ENCODE measurements around the gene KLF15. TPM values are rescaled to one million over a fixed set of nuclear protein-coding genes. Genes with fewer than 3 reads are reported as not detected.

KLF15 gene
- total and polyA plus RNA-seq, 2 of the 4 experiments (the other 2 are of a cell fraction), result 0.18 to 0.24 TPM

DNA sequence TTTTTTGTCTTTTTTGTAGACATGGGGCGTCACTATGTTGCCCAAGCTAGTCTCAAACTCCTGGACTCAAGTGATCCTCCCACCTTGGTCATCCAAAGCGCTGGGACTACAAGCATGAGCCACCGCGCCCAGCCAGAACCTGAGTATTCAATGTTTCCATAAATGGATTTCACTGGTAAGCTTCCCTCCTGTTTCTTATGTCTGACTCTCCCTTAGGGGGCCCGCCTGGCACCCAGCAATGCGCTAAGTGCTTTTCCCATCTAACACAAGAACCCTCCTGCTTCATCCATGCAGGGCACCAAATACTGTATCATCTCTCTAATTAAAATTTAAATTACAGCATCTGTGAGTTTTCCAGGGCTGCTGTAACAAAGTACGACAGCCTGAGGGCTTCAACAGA is 44.9 kb downstream of the KLF15 start:
- no peak overlapping the region for H2BK5ac ChIP-seq (ENCODE audit: low read depth, low read length, poor library complexity, severe bottlenecking)
- no peaks in the 10 kb centered on the region for H3K79me1 ChIP-seq (ENCODE audit: low read depth in 1 of 2, low read length in 2 of 2)
- no peak overlapping the region for H3K56ac ChIP-seq (ENCODE audit: extremely low read depth, insufficient read depth, low read length)
- CTCF ChIA-PET, result no interaction called here
- H2BK120ac ChIP-seq (ENCODE audit: low read depth, low read length), result no peak overlapping the region
- H3K23ac ChIP-seq (ENCODE audit: low read depth, low read length), result no peak overlapping the region
- DNase-seq (no peak), ATAC-seq (ENCODE audit: low read depth) (no peak)
- no peak overlapping the region for H2BK15ac ChIP-seq (ENCODE audit: low read depth, low read length)
- H3K4ac ChIP-seq (ENCODE audit: low read depth, low read length), result no peak overlapping the region
- intact Hi-C loops (cut with micrococcal nuclease) (no loop called here), dilution Hi-C loops (cut with HindIII; ENCODE audit: low sequenced_read_pairs, unreplicated experiment) (no loop called here), in situ Hi-C loops (cut with MboI; ENCODE audit: low sequenced_read_pairs) (no loop called here)
- no peak overlapping the region for H3K4me2 ChIP-seq (ENCODE audit: low read depth, low read length)
- POLR2A ChIA-PET (ENCODE audit: unreplicated experiment), result no interaction called here
- no peak overlapping the region for H3K27ac ChIP-seq (ENCODE audit: insufficient read depth, low read length)
- no peak overlapping the region for H4K5ac ChIP-seq (ENCODE audit: low read depth, low read length)
- no peak overlapping the region for H3K9ac ChIP-seq (ENCODE audit: low read depth, low read length)
- H4K8ac ChIP-seq (ENCODE audit: low read depth in 2 of 2, low read length in 2 of 2), result no peak overlapping the region
- H2AK9ac ChIP-seq (replicated peaks; ENCODE audit: low read depth, low read length, poor library complexity), result no peak overlapping the region
- H2BK20ac ChIP-seq (ENCODE audit: low read depth, low read length), result no peak overlapping the region
- H3K9me3 ChIP-seq (ENCODE audit: control insufficient read depth, insufficient read depth, low read length), result peaks cover 4% of the 10 kb centered on the region; the same call in 1 of the 2 replicates
- no peak overlapping the region for H2AK5ac ChIP-seq (ENCODE audit: low read depth, low read length)
- no peak overlapping the region for H4K91ac ChIP-seq (ENCODE audit: insufficient read depth, low read depth, low read length)
- no peaks in the 10 kb centered on the region for H3K27me3 ChIP-seq (ENCODE audit: control insufficient read depth, insufficient read depth, low read length)
- 92% methylated on average over 2 of the region's 7 CpGs; no CpG with 5 or more reads in 1 of the 2 experiments for WGBS, 2 experiments (ENCODE audit: extremely low coverage in 2 of 2, insufficient read length in 1 of 2)
- H4K20me1 ChIP-seq (ENCODE audit: insufficient read depth, low read length), result no peaks in the 10 kb centered on the region
- no peak overlapping the region for H3K18ac ChIP-seq (ENCODE audit: low read depth, low read length)
- no TSS peak for BruUV-seq (replicated peaks)
- TF ChIP-seq CHD1 (IDR thresholded peaks at IDR 0.05; ENCODE audit: low read depth, low read length) (no peak), RFX5 (IDR thresholded peaks at IDR 0.05; ENCODE audit: low read depth, low read length) (no peak), CEBPB (IDR thresholded peaks at IDR 0.05; ENCODE audit: low read depth, low read length) (no peak), NFE2L2 (IDR thresholded peaks at IDR 0.05; ENCODE audit: low read depth, low read length) (no peak), BHLHE40 (IDR thresholded peaks at IDR 0.05; ENCODE audit: low read depth, low read length) (no peak), MXI1 (IDR thresholded peaks at IDR 0.05; ENCODE audit: borderline replicate concordance, low read depth, low read length) (no peak), SMC3 (IDR thresholded peaks at IDR 0.05; ENCODE audit: low read depth, low read length) (no peak), POLR2A (IDR thresholded peaks at IDR 0.05; ENCODE audit: low read depth, low read length) (no peak), MAFK (IDR thresholded peaks at IDR 0.05; ENCODE audit: low read depth, low read length) (no peak), RCOR1 (IDR thresholded peaks at IDR 0.05; ENCODE audit: insufficient replicate concordance, low read length) (no peak), FOS (IDR thresholded peaks at IDR 0.05; ENCODE audit: low read depth, low read length) (no peak)
- TF ChIP-seq, protein P1, sequence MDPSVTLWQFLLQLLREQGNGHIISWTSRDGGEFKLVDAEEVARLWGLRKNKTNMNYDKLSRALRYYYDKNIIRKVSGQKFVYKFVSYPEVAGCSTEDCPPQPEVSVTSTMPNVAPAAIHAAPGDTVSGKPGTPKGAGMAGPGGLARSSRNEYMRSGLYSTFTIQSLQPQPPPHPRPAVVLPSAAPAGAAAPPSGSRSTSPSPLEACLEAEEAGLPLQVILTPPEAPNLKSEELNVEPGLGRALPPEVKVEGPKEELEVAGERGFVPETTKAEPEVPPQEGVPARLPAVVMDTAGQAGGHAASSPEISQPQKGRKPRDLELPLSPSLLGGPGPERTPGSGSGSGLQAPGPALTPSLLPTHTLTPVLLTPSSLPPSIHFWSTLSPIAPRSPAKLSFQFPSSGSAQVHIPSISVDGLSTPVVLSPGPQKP (IDR thresholded peaks at IDR 0.05; ENCODE audit: borderline replicate concordance, low read depth, low read length), result no peak
- TF ChIP-seq, protein P2, sequence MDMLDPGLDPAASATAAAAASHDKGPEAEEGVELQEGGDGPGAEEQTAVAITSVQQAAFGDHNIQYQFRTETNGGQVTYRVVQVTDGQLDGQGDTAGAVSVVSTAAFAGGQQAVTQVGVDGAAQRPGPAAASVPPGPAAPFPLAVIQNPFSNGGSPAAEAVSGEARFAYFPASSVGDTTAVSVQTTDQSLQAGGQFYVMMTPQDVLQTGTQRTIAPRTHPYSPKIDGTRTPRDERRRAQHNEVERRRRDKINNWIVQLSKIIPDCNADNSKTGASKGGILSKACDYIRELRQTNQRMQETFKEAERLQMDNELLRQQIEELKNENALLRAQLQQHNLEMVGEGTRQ (IDR thresholded peaks at IDR 0.05; ENCODE audit: low read depth, low read length), result no peak
- TF ChIP-seq, protein P3, sequence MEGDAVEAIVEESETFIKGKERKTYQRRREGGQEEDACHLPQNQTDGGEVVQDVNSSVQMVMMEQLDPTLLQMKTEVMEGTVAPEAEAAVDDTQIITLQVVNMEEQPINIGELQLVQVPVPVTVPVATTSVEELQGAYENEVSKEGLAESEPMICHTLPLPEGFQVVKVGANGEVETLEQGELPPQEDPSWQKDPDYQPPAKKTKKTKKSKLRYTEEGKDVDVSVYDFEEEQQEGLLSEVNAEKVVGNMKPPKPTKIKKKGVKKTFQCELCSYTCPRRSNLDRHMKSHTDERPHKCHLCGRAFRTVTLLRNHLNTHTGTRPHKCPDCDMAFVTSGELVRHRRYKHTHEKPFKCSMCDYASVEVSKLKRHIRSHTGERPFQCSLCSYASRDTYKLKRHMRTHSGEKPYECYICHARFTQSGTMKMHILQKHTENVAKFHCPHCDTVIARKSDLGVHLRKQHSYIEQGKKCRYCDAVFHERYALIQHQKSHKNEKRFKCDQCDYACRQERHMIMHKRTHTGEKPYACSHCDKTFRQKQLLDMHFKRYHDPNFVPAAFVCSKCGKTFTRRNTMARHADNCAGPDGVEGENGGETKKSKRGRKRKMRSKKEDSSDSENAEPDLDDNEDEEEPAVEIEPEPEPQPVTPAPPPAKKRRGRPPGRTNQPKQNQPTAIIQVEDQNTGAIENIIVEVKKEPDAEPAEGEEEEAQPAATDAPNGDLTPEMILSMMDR (conservative IDR thresholded peaks at IDR 0.05; ENCODE audit: low read depth, low read length), result no peak
- H3K36me3 ChIP-seq (ENCODE audit: control insufficient read depth, insufficient read depth, low read length), result no peaks in the 10 kb centered on the region
- no peak overlapping the region for H2AFZ ChIP-seq (replicated peaks; ENCODE audit: low read length, poor library complexity)
- no peak overlapping the region for H3K4me3 ChIP-seq (ENCODE audit: insufficient read depth, low read depth, low read length)
- no peaks in the 10 kb centered on the region for H3K9me1 ChIP-seq (ENCODE audit: insufficient read depth, low read length)
- peaks cover 8% of the 10 kb centered on the region; the same call in 1 of the 2 replicates for H3K4me1 ChIP-seq (ENCODE audit: control insufficient read depth, insufficient read depth, low read length)
- no peak overlapping the region for H3K14ac ChIP-seq (replicated peaks; ENCODE audit: low read depth, low read length)
